ENCODE results near the gene DPYSL5. TPM values are rescaled to one million over a fixed set of nuclear protein-coding genes. Genes with fewer than 3 reads are reported as not detected.

The DPYSL5 gene
- total RNA-seq, 2 donors from 2014 or later, result 3.1 to 3.5 TPM

DNA sequence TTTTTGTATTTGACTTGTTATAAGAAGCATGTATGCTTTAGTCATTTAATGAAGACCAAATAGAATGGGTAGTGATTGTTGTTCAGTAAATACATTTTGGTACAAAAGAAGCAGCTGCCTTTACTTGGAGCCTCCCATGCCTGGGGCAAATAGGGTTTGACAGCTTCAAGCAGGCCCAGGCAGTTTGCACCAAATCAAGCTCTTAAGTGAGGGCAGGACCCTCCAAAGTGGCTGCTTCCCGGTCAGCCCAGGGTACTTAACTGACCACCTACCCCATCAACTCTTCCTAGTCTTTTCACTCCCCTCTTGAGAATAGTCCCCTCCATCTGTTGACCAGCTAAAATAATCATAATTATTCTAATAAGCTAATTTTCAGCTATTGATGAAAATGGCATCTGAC is 127.7 kb downstream of the DPYSL5 start:
- WGBS, 2 experiments (ENCODE audit: insufficient coverage in 1 of 2, insufficient read length in 1 of 2), result 88% methylated on average over 1 of the region's 1 CpG; no CpG with 5 or more reads in 1 of the 2 experiments
- no peak overlapping the region for H3K4me3 Mint-ChIP-seq
- H3K36me3 Mint-ChIP-seq (ENCODE audit: low read depth), result no peaks in the 10 kb centered on the region
- DNase-seq, result no peak
- Histone ChIP-seq H3K4me3 (ENCODE audit: low read length) (no peak overlapping the region), H3K36me3 (ENCODE audit: control insufficient read depth, insufficient read depth, low read length) (no peaks in the 10 kb centered on the region), H3K4me1 (ENCODE audit: control insufficient read depth, insufficient read depth, low read length) (peaks cover 5% of the 10 kb centered on the region), H3K9ac (ENCODE audit: extremely low read depth, low read length, poor library complexity, severe bottlenecking) (no peak overlapping the region), H3K9me3 (ENCODE audit: control insufficient read depth, low read length) (no peaks in the 10 kb centered on the region), H3K27ac (ENCODE audit: low read depth, low read length) (no peak overlapping the region), H3K27me3 (ENCODE audit: control insufficient read depth, insufficient read depth, low read length, poor library complexity, severe bottlenecking) (peaks cover 24% of the 10 kb centered on the region)
- TF ChIP-seq, protein P1, sequence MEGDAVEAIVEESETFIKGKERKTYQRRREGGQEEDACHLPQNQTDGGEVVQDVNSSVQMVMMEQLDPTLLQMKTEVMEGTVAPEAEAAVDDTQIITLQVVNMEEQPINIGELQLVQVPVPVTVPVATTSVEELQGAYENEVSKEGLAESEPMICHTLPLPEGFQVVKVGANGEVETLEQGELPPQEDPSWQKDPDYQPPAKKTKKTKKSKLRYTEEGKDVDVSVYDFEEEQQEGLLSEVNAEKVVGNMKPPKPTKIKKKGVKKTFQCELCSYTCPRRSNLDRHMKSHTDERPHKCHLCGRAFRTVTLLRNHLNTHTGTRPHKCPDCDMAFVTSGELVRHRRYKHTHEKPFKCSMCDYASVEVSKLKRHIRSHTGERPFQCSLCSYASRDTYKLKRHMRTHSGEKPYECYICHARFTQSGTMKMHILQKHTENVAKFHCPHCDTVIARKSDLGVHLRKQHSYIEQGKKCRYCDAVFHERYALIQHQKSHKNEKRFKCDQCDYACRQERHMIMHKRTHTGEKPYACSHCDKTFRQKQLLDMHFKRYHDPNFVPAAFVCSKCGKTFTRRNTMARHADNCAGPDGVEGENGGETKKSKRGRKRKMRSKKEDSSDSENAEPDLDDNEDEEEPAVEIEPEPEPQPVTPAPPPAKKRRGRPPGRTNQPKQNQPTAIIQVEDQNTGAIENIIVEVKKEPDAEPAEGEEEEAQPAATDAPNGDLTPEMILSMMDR (conservative IDR thresholded peaks at IDR 0.05), result no peak
- peaks cover 7% of the 10 kb centered on the region for H3K4me1 Mint-ChIP-seq
- peaks cover 45% of the 10 kb centered on the region for H3K27me3 Mint-ChIP-seq (ENCODE audit: insufficient read depth)
- H3K9me3 Mint-ChIP-seq, result no peaks in the 10 kb centered on the region
- H3K27ac Mint-ChIP-seq, result no peak overlapping the region

DNA sequence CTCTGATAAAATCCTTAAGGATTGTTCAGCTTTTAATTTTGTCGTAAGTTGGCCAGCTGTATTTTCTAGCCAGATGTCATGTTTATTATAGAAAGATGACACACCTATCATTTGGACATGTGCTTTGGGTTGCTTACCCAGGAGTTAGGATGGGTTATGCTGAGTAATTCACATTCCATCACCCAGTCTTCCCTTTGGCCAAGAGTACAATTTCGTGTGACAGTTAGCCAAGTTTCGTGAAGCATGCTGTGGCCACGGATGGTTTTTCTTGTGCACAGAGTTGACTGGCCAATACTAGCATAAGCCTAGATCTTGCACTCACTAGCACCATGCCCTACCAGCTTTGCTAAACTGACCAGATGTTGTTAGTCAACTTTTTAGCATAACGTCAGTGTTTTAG is 128.3 kb downstream of the DPYSL5 start:
- no peak overlapping the region for H3K9ac ChIP-seq (ENCODE audit: extremely low read depth, low read length, poor library complexity, severe bottlenecking)
- no peak overlapping the region for H3K4me3 Mint-ChIP-seq
- no peaks in the 10 kb centered on the region for H3K9me3 ChIP-seq (ENCODE audit: control insufficient read depth, low read length)
- no peaks in the 10 kb centered on the region for H3K36me3 ChIP-seq (ENCODE audit: control insufficient read depth, insufficient read depth, low read length)
- no peak for DNase-seq
- H3K27ac ChIP-seq (ENCODE audit: low read depth, low read length), result no peak overlapping the region
- H3K9me3 Mint-ChIP-seq, result no peaks in the 10 kb centered on the region
- H3K4me3 ChIP-seq (ENCODE audit: low read length), result no peak overlapping the region
- H3K4me1 ChIP-seq (ENCODE audit: control insufficient read depth, insufficient read depth, low read length), result peaks cover 5% of the 10 kb centered on the region
- H3K27me3 Mint-ChIP-seq (ENCODE audit: insufficient read depth), result peaks cover 41% of the 10 kb centered on the region
- no peak overlapping the region for H3K27ac Mint-ChIP-seq
- TF ChIP-seq, protein P1 (conservative IDR thresholded peaks at IDR 0.05), result no peak
- no peaks in the 10 kb centered on the region for H3K36me3 Mint-ChIP-seq (ENCODE audit: low read depth)
- WGBS, 2 experiments (ENCODE audit: insufficient coverage in 1 of 2, insufficient read length in 1 of 2), result 89% methylated on average over 5 of the region's 5 CpGs
- peaks cover 21% of the 10 kb centered on the region for H3K27me3 ChIP-seq (ENCODE audit: control insufficient read depth, insufficient read depth, low read length, poor library complexity, severe bottlenecking)
- H3K4me1 Mint-ChIP-seq, result peaks cover 4% of the 10 kb centered on the region

DNA sequence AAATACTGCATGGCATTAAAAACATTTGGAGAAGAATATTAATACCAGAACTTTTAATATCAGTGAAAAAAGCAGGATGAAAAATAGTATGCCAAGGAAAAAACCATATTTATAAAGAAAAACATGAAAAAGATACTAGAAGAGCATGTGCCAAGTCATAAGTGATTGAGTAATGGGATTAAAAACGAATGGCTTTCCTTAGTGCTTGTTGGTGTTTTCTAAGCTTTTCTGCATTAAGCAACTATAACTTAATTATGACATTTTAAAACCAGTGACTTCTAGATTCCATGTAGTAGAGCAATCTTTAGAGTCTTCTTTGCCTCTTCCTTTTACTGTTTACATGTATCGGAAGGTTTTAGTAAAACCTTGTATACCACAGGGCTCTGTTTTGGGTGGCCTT is 129.1 kb downstream of the DPYSL5 start:
- Histone ChIP-seq H3K36me3 (ENCODE audit: control insufficient read depth, insufficient read depth, low read length) (no peaks in the 10 kb centered on the region), H3K27ac (ENCODE audit: low read depth, low read length) (no peak overlapping the region), H3K4me3 (ENCODE audit: low read length) (no peak overlapping the region), H3K9ac (ENCODE audit: extremely low read depth, low read length, poor library complexity, severe bottlenecking) (no peak overlapping the region), H3K9me3 (ENCODE audit: control insufficient read depth, low read length) (no peaks in the 10 kb centered on the region), H3K4me1 (ENCODE audit: control insufficient read depth, insufficient read depth, low read length) (peaks cover 5% of the 10 kb centered on the region), H3K27me3 (ENCODE audit: control insufficient read depth, insufficient read depth, low read length, poor library complexity, severe bottlenecking) (peaks cover 13% of the 10 kb centered on the region)
- 83 to 100% methylated on average over 1 to 2 of the region's 2 CpGs for WGBS, 2 experiments (ENCODE audit: insufficient coverage in 1 of 2, insufficient read length in 1 of 2)
- Mint-ChIP-seq H3K4me3 (no peak overlapping the region), H3K27ac (no peak overlapping the region), H3K4me1 (no peaks in the 10 kb centered on the region), H3K27me3 (ENCODE audit: insufficient read depth) (peaks cover 33% of the 10 kb centered on the region), H3K9me3 (no peaks in the 10 kb centered on the region), H3K36me3 (ENCODE audit: low read depth) (no peaks in the 10 kb centered on the region)
- TF ChIP-seq, protein P1 (conservative IDR thresholded peaks at IDR 0.05), result no peak
- DNase-seq, result no peak
